ENCODE data around the gene ZDHHC13. TPM values are rescaled to one million over a fixed set of nuclear protein-coding genes. Genes with fewer than 3 reads are reported as not detected.

ZDHHC13 gene, protein sequence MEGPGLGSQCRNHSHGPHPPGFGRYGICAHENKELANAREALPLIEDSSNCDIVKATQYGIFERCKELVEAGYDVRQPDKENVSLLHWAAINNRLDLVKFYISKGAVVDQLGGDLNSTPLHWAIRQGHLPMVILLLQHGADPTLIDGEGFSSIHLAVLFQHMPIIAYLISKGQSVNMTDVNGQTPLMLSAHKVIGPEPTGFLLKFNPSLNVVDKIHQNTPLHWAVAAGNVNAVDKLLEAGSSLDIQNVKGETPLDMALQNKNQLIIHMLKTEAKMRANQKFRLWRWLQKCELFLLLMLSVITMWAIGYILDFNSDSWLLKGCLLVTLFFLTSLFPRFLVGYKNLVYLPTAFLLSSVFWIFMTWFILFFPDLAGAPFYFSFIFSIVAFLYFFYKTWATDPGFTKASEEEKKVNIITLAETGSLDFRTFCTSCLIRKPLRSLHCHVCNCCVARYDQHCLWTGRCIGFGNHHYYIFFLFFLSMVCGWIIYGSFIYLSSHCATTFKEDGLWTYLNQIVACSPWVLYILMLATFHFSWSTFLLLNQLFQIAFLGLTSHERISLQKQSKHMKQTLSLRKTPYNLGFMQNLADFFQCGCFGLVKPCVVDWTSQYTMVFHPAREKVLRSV
- 14.4 and 22.9 TPM in 2 replicates for total RNA-seq

DNA sequence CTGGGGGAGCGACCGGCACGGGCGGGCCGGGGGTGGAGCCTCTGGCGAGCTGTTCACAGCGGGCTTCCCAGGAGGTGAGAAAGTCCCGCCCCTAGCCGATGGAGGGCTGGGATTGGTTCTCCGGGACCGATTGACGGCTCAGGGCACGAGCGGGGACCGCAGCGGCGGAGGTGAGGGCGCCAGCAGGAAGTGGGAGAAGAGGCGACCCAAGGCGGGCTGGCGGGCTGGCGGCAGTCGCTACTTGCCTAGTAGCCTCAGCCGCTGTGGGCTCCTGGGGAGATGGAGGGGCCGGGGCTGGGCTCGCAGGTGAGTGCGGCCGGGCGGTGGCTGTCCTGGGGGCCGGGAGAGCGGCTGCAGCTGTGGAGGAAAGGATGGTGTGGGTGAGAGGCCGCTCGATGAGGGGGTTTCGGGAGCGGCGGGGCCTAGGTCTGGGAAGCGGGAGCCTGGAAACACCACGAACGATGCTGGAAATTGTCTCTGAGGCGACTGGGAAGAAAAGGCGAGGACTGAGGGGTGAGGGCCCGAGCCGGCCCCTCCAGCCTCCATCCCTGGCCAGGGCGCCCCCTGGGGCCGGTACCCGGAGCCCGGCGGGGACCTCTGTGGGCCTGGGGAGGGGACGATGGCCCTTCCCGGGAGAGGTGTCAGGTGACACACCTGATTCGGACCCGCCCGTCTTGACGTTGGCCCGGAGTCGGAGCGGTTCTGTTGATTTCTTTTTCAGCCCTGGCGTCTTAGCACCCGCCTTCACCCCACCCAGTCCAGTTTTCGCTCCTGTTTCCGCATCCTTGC is at the start of gene ZDHHC13:
Gene ZDHHC13 (plus strand): TSS at position 198 of the 789 bp plus-strand sequence. CDS start 82 bp downstream, at position 280.

DNA sequence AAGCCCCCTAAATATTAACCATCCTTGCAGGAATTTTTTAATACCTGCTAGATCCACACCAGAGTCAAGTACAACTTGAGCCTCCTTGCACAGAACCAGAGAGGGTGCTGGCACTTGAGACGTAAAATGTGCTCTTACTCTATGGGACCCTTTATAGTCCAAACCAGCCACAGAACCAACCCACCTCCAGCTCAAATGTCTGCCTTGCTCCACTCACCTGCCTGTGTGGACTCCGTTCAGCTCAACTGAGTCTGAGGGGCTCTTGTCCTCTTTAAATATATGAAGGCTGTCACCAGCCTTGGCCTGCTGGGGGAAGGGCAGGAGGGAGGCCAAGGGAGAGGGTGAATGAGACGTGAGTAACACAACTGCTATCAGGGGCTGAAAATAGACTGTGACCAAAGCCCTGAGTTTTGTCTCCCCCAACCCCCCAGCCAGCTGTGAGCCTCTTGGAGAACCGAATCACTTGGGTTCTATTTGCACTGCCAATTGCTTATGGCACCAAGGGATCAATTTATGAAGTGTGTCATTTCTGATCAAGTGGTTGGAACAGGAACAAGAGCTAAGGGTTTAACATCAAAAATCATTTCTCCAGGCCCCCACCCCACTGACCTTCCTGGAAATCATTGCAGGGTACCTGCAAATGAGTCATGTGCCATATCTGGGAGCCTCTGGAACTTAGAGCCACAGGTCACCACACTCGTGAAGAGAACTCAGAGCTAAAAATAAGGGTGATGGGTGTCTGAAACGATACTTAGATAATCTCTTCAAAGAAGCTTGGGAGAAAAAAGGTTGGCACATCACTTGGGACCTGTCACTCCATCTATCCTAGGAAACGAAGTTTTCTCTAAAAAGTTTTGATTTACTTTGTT is 85.0 kb downstream of the ZDHHC13 start, which contains the start of gene CSRP3:
Gene CSRP3 (minus strand): TSS at position 247 of the 869 bp plus-strand sequence. CDS start 9,535 bp downstream, outside the sequence.

Other genes with a start within 250 kb of the ZDHHC13 start
- not detected in 2 replicates for gene MRGPRX1, start 177.8 kb upstream of the ZDHHC13 start, total RNA-seq
- gene MRGPRX2, start 56.5 kb upstream of the ZDHHC13 start, total RNA-seq, result not detected in 2 replicates
- gene CSRP3, start 84.8 kb downstream of the ZDHHC13 start, total RNA-seq, result not detected in 2 replicates
- gene E2F8, start 123.8 kb downstream of the ZDHHC13 start, total RNA-seq, result 0.25 and 2.0 TPM in 2 replicates